ENCODE measurements around the gene IRF9. TPM values are rescaled to one million over a fixed set of nuclear protein-coding genes. Genes with fewer than 3 reads are reported as not detected.
A peak's percentile ranks its signal among the peaks of the same experiment; 100 is the strongest.

Gene IRF9
- total and polyA plus RNA-seq, 2 of the 13 experiments (the other 11 are each of a cell fraction or from before 2014, with no cell fraction given), result 14.9 to 49.7 TPM

DNA sequence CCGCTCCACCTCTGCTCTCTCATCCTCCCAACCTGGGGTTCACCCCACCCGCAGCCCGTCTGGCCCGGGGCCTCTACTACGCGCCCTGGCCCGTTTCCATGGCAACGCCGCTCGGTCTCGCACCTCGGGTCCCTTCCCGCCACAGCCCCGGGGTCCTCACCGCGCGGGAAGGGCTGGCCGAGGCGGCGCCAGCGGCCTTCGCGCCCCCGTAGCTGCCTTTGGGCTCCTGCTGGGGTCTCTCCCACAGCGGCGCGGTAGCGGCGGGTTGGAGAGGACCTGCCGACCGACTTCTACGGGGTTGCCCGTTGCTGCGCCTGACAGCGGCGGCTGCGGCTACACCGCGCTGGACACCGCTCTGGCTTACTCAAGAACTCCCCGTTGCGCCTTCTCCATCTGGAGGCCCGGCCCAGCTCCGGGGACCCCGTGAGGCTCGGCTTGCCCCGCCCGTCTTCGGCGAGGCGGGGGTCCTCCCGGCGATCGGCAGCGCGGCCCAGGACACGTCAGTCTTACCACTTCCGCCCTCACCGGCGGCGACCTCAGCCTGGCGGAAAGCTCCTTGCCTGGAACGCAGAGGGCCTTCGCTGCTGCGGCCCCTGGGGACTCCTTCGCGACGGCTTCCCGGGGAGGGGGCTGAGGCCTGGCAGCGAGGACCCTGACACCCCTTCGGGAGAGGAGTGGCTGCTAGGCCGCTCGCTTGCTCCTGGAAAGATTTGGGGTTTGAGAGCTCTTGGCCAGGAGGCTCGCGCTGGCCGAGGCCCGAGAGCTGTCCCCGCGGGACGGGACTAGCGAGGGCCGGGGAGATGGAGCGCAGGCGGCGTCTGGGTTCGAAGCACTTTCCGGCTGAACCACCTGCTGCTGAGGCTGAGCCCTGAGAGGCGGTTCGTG, 34.4 kb downstream of the IRF9 start, which contains the start of gene TM9SF1 (continued):
- TF ChIP-seq, protein P1, sequence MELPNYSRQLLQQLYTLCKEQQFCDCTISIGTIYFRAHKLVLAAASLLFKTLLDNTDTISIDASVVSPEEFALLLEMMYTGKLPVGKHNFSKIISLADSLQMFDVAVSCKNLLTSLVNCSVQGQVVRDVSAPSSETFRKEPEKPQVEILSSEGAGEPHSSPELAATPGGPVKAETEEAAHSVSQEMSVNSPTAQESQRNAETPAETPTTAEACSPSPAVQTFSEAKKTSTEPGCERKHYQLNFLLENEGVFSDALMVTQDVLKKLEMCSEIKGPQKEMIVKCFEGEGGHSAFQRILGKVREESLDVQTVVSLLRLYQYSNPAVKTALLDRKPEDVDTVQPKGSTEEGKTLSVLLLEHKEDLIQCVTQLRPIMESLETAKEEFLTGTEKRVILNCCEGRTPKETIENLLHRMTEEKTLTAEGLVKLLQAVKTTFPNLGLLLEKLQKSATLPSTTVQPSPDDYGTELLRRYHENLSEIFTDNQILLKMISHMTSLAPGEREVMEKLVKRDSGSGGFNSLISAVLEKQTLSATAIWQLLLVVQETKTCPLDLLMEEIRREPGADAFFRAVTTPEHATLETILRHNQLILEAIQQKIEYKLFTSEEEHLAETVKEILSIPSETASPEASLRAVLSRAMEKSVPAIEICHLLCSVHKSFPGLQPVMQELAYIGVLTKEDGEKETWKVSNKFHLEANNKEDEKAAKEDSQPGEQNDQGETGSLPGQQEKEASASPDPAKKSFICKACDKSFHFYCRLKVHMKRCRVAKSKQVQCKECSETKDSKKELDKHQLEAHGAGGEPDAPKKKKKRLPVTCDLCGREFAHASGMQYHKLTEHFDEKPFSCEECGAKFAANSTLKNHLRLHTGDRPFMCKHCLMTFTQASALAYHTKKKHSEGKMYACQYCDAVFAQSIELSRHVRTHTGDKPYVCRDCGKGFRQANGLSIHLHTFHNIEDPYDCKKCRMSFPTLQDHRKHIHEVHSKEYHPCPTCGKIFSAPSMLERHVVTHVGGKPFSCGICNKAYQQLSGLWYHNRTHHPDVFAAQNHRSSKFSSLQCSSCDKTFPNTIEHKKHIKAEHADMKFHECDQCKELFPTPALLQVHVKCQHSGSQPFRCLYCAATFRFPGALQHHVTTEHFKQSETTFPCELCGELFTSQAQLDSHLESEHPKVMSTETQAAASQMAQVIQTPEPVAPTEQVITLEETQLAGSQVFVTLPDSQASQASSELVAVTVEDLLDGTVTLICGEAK (IDR thresholded peaks at IDR 0.05), result no peak; the same call in 1 of the 2 replicates
- TF ChIP-seq, protein P1 (CRISPR knock-in tag; IDR thresholded peaks at IDR 0.05), result peak; percentile 92
- TF ChIP-seq KDM4B (CRISPR knock-in tag; IDR thresholded peaks at IDR 0.05), result peak; percentile 94
- peak; percentile 30 for TF ChIP-seq PTBP1 (IDR thresholded peaks at IDR 0.05; ENCODE audit: low read depth, low read length, poor library complexity, severe bottlenecking)
- no peak for TF ChIP-seq KAT2B (IDR thresholded peaks at IDR 0.05; ENCODE audit: borderline replicate concordance, low read depth, low read length)
- no peak for TF ChIP-seq EZH2 (conservative IDR thresholded peaks at IDR 0.05; ENCODE audit: low read depth, low read length)
- TF ChIP-seq NPAS2 (CRISPR knock-in tag; IDR thresholded peaks at IDR 0.05; ENCODE audit: borderline replicate concordance), result 0 out of 2 replicates have a peak, but pooled peaks have one; percentile 37
- TF ChIP-seq DR1 (CRISPR knock-in tag; IDR thresholded peaks at IDR 0.05), result peak; percentile 90; the same call in 1 of the 2 replicates
- TF ChIP-seq, protein P2, sequence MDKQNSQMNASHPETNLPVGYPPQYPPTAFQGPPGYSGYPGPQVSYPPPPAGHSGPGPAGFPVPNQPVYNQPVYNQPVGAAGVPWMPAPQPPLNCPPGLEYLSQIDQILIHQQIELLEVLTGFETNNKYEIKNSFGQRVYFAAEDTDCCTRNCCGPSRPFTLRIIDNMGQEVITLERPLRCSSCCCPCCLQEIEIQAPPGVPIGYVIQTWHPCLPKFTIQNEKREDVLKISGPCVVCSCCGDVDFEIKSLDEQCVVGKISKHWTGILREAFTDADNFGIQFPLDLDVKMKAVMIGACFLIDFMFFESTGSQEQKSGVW (CRISPR knock-in tag; IDR thresholded peaks at IDR 0.05; ENCODE audit: borderline replicate concordance), result no peak
- TF ChIP-seq, protein P3, sequence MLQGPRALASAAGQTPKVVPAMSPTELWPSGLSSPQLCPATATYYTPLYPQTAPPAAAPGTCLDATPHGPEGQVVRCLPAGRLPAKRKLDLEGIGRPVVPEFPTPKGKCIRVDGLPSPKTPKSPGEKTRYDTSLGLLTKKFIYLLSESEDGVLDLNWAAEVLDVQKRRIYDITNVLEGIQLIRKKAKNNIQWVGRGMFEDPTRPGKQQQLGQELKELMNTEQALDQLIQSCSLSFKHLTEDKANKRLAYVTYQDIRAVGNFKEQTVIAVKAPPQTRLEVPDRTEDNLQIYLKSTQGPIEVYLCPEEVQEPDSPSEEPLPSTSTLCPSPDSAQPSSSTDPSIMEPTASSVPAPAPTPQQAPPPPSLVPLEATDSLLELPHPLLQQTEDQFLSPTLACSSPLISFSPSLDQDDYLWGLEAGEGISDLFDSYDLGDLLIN (CRISPR knock-in tag; IDR thresholded peaks at IDR 0.05; ENCODE audit: borderline replicate concordance), result peak; percentile 82; the same call in 1 of the 2 replicates
- TF ChIP-seq ZNF746 (CRISPR knock-in tag; IDR thresholded peaks at IDR 0.05), result no peak
- peak; percentile 99 for TF ChIP-seq ZNF891 (CRISPR knock-in tag; IDR thresholded peaks at IDR 0.05)
- TF ChIP-seq NR2F2 (IDR thresholded peaks at IDR 0.05; ENCODE audit: borderline replicate concordance, low read depth), result no peak
- peak; percentile 85 for TF ChIP-seq JUND (CRISPR knock-in tag; IDR thresholded peaks at IDR 0.05)
- peak; percentile 98 for TF ChIP-seq YEATS2 (CRISPR knock-in tag; IDR thresholded peaks at IDR 0.05; ENCODE audit: borderline replicate concordance)
- TF ChIP-seq, protein P4, sequence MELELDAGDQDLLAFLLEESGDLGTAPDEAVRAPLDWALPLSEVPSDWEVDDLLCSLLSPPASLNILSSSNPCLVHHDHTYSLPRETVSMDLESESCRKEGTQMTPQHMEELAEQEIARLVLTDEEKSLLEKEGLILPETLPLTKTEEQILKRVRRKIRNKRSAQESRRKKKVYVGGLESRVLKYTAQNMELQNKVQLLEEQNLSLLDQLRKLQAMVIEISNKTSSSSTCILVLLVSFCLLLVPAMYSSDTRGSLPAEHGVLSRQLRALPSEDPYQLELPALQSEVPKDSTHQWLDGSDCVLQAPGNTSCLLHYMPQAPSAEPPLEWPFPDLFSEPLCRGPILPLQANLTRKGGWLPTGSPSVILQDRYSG (CRISPR knock-in tag; IDR thresholded peaks at IDR 0.05), result peak; percentile 97
- TF ChIP-seq SP1 (IDR thresholded peaks at IDR 0.05), result no peak
- TF ChIP-seq SP1 (CRISPR knock-in tag; IDR thresholded peaks at IDR 0.05), result peak; percentile 88

Data from HepG2 (cell line).